NCI-H2029 (cell line): Measurements from ENCODE around the gene ASB2.

Source experiments
- DNase-seq: peaks from one replicate; lab custom pipeline; 2025; lab: John Stamatoyannopoulos, UW

ASB2 gene

DNA sequence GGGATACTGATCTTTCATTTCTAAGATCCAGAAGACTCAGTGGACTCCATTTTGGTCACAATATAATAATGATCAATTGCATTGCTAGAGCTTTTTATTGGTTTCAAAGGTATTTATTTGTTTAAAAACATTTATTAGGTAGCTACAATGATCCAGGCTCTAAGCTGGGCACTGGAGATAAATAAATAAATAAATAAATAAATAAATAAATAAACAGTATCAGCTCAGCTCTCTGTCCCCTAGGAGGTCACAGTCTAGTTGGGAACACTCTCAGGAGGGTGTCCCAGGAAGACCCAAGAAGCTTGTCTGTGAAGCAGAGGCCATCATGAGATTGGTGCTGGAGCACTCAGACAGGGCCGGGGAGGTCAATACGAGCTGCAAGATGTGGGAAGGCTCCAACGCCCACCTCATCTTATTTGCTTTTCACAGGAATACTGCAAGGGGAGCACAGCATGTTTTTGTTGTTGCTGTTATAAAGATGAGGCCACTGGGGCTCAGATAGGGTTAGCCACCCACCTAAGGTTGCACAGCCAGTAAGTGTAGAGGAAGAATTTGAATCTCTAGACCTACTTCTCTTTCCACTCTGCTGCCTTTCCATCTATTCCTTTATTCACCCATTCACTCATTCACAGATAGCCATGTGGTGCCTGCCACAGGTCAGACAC lies 15.5 kb downstream of the ASB2 start:
- DNase-seq = no peak

DNA sequence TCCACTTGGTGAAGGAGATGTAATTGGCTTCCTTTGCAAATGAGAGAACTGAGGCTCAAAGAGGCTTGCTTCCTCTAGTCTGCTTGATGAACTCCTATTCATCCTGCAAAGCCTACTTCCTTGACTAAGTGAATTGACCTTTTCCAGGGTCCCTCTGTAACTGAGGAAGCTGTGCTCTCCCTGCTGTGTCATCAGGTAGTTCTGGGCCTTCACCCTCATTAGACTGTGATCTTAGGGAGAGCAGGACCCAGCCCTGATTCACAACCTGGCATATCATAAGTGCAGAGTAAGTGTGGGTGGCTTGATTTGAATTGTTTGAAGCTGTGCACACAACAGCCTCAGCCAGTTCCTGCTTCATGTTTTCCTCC lies 16.3 kb downstream of the ASB2 start:
- DNase-seq = no peak

DNA sequence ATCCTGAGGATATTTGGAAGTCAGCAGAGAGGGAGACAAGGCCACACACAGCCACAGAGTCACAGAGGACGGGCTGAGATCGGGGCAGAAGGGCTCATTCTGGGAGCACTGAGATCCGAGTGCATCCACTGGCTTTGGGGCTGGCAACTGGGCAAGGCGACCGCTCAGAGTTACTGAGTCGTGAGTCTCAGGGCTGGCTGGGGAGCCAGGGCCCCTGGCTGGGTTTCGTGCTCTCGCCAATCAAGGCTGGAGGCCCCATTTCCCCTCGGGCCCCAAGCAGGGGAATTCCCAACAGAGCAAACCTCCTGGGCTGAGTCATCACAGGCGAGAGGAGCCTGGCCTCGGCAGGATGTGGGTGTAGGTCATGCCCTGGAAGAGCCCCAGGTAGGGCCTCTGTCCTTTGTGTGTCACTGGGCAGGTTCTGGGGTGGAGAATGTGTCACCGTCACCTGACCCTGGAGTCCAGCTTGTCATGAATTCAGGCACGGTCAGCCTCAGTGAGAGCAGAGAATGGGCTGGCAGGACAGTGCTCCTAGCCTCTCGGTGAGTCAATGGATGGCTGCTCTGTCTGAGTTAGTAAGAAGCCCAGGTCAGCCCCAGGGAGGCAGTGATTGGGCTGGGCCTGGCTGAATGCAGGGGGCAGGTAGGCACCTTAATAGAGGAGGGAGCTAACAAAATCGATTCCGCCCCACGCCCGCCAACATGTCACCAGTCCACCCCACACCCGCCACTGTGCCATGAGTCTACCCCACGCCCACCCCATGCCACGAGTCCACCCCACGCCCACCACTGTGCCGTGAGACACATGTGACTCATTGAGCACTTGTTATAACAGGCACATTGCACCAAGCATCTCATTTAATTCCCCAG lies 16.9 kb downstream of the ASB2 start:
- no peak for DNase-seq

DNA sequence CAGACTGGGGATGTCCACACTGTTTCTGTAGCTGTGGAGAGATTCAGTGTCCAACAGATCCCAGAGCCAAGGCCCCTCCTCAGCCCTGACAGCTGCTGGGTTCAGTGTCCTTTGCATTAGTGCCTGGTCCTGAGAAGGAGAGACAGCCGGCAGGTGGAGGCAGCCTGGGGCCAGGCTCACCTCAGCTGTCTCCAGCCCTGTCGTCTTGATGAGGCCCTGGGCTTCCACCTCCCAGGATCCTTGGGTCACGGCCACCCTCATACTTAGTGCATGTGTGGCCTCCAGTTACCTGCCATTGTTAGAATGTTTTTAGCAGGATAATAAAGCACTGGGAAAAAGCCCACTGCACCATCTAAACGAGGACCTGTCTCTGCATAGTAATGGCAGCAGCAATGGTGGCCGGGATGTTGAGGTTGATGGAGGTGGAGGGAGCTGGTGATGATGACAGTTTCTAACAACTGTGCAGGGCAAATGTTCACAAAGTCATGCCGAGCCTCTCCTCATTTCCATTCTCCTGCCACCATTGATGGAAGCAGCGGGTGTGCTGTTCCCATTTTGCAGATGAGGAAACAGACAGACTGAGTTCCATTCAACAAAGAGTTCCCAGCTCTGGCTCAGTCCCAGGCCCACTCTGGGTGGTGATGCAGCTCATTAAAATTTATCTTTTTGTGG lies 17.7 kb downstream of the ASB2 start:
- no peak for DNase-seq

DNA sequence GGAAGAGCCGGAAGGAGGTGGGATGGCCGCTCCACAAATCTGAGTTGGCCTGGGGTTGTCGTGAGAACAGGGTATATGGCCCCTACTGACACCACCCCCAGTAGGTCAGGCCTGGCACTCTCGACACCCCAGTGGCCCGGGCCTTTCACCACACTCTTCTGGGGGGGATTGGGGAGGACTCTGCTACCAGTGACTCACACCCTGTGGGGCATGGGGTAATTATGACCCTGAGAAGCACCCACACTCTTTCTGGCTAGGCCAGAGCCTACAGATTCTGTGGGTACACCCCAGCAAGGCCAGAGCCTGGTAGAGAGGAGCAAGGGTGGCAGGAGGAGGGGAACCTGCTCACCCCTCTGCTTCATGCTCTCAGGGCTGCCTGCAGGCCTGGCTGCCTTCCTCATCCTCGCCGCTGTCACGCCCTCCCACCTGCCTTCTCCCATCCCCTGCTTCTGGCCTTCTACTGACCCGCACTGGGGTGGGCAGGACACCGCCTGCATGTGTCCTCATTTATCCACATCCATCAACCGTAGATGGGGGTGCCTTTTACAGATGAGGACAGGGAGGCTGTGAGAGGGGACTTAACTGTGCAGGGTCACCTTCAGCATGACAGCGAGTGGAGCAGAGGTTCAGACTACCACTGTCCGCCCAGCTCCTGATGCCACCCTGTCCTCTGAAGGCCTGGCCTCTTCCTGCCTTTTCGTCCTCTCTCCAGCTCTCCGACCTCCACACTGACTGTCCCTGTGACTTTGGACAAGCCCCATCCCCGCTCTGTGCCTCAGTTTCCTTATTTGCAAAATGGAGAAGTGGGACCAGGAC lies 18.4 kb downstream of the ASB2 start:
- DNase-seq = no peak

DNA sequence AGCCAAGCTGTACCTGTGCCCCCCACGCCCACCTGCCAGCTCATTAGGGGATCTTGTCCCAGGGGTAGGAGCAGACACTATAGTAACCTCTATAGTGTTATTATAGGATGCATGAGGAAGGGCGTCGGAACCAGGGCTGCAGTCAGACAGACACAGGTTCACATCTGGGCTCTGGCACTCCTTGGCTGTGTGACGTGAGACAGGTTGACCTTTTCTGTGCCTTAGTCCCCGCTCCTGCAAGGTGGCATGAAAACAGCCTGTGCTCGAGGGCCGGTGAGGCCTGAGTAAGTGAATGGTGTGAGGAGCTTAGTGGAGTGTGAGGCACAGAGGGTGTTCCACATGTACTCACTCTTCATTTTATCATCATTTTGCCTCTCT lies 19.0 kb downstream of the ASB2 start:
- no peak for DNase-seq

DNA sequence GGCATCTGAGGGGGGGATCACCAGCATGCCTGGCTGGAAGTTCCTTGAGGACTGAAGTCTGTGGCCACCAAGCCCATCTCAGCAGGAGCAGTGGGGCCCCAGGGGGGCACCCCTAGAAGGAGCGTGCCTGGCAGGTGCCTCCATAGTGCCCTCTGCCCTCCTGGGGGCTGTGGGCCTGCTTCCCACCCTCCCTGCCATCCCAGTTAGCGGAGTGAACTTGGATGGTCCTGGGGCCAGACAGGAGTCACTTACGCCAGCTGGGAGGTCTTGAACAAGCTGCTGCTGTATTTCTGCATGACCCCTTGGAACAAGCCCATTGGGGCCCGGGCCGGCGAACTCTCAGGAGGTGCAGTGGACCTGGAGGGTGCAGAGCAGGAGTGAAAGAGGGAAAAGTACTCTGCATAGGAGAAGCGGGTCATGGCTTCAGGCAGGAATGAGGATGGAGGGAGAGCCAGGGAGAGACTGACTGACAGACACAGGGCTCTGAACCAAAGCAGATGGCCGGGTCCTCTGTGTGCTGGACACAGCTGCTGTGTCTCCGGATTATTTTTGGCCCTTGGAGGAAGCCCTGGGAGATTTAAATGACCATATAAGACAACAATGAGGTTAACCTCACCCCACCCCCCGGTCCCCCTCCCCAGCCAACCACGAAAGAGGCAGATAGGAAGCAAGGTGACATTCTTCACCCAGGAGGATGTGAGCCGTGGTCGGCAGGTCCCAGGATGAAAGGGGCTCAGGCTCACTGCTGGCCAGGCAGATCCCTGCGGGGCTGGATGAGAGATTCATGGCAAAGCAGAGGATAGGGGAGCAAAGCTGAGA lies 19.6 kb downstream of the ASB2 start:
- DNase-seq = no peak

DNA sequence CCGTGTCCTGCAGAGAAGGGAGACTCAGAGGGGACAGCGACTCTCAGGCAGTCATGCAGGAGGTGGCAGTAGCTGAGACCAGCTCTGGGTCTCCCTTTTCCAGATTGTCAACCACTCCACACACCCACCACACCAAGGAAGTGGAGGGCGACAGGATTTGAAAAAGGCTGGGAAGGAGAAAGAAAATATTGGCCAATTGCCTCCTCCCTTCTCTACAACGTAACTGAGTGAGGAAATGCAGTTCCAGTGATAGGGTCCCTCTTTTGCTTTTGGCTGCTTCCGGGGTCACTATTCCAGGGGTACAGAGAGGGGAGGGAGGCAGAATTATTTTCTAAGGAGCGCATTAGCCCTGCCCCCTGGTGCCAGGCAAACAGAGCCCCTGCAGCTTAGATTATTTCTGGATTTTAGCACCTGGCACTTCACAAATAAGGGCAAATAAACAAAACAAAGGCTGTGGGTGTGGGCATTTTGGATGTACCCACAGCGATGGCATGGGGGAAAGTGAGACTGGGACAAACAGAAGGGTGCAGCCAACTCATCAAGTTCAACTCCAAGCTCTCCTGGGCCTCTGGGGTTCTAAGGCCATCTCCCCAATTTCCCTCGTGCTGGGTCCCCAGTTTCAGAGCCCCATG lies 20.4 kb downstream of the ASB2 start:
- no peak for DNase-seq

DNA sequence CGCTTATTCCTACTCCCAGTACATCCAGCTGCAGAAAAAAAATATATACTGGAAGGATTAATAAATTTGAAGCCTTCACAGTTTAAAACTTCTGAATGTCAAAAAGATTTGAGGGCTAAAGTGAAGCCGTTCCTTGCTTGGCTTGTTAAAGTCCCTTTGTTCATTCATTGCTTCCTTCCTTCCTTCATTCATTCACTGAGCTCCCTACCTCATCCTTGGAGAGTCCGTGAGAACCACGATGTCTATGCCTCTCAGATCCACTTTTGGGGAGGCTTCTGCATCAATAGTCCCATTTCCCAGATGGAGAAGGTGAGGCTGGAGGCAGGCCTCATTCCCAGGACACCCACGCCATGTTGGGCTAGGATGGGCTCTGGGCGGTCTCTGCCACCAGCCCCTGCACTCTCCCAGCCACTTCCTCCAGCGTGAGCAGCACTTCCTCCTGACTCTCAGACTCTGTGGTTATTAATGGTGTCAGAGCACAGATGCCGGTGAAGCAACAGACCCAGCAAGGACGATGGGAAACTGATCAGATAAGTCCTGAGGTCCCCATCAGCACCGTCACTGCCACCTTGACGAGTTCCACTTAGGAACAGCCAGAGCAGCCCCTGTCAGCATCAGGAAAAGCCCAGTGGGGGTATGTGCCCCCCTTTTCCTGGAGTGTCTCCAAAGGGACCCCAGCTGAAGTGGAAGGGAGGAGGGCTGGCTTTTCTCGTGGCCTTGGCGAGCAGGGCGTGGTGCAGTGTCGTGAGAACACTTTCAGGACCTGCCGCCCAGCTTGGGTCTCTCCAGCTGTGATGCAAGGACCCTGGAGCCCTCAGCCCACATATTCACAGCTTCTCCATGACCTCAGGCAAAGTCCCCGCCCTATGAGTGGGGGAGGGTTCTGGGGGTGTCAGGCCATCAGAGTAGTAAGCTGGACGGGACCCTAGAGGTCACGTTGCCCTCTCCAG lies 21.2 kb downstream of the ASB2 start:
- DNase-seq = no peak

DNA sequence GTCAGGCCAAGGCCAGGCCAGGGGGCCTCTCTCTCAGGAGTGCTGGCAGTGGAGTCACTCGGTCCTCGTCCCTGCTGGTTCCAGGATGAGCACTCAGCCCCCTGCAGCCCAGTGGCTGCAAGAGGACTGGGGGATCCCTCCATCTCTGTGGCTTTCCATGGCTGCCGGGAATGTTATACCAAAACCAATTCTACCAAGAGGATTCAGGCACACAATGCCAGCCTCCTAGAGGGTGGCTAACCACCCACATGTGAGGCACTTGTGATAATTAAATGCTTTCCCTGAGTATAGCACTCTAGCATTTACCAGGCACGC lies 21.9 kb downstream of the ASB2 start:
- DNase-seq = no peak

DNA sequence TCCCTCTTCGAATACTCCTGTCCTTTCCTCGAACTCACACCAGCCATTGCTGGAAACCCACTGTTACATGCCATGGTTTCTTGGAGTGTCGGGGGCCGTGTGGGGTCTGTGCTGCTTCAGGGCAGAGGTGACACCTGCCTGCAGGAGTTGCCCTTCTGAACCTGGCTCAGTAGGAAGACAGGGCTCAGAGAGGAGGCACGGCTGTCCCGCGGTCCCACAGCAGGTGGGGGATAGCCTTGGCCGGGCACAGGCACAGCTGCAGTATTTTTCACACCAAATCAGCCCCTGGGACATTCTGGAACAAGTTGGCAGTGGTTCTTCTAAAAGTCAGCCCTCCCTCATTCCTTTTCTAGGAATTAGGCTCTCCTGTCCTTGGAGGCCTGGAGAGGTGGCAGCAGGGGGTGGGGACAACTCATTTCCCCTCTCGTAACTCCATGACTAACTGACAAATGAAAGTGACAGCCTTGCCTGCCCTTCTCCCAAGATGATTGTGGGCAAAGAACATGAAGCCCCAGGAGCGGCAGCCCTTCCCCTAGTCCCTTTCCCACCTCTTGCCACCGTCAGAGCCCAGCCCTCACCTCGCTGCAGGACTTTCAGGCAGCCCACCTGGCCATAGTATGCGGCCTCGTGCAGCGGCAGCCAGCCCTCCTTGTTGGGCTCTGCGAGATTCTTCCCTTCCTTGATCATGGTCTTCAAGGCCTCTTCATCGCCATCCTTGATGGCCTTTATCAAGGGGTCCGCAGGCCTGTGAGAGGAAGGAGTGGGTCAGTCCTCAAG lies 22.4 kb downstream of the ASB2 start:
- no peak for DNase-seq

DNA sequence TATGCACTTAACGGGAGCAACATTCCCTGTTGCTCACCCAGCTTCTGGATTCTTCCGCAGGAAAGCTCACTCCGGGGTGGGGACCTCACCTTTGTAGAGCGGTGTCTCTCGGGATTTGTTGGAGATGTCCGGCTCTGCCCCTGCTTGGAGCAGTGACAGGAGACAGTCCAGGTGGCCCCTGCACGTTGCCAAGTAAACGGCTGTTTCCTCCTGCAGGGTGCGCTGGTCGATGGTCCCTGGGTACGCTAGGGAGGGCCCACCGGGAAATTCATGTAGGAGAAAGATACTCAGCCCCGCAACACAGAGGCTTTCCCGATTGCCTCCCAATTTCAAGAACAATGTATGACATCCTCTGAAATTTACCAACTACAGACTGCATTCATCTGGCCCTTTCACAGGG lies 23.1 kb downstream of the ASB2 start:
- no peak for DNase-seq

DNA sequence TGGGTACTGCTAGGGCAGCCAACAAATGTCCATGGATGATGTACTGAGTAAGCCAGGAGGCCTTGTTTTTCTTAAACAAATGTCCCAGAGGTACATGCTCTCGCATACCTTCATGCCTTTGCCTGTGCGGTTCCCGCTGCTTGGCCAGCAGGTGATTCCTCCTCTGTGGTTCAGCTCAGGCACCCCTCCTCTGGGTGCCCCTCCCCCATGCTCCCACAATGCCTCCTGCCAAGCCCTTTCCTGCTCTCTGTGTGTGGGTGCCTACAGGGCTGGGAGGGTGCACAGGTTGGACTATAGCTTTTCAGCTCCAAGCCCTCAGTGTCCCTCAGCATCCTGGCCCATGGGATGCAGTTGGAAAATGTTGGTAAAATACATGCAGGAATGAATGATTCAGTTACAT lies 23.5 kb downstream of the ASB2 start:
- no peak for DNase-seq

DNA sequence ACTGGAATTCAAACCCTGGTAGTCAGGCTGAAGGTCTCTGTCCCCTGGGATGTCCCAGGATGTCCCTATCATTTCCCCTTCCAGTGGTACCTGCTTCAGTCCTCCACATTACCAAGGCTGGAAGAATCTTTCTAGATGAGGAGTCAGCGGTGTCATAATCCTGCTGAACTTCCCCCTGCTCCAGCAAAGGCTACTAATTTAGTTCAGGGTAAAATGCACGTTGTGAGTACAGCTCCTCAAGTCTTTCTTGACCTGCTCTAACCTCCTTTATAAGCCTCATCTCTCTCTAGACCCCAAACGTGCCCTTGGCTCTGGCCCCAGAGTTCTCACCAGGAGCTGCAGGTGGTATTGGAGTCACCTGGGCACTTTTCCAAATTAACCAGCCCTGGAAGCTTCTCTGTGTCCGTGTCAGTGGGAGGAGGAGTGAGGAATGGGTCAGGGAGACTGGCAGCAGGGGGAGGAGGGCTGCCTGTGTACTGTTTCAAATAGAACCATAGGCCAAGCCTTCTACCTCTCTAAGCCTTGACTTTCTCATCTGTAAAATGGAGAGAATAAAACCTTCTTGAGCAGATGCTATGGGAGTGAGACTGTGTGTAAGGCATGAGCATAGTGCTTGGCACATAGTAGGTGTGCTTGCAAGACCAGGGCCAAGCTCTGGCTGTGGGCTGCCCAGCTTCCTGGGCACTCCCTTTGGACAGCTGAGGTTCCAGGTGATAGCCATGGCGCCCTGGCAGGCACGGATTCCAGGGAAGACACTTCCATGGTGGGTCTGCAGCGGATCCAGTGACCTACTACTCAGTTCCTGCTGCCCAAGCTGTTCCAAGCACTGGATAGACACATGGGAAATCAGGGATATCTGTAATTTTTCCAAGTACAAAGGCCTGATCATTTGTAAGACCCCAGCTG lies 24.5 kb downstream of the ASB2 start:
- peak; percentile 15 for DNase-seq

DNA sequence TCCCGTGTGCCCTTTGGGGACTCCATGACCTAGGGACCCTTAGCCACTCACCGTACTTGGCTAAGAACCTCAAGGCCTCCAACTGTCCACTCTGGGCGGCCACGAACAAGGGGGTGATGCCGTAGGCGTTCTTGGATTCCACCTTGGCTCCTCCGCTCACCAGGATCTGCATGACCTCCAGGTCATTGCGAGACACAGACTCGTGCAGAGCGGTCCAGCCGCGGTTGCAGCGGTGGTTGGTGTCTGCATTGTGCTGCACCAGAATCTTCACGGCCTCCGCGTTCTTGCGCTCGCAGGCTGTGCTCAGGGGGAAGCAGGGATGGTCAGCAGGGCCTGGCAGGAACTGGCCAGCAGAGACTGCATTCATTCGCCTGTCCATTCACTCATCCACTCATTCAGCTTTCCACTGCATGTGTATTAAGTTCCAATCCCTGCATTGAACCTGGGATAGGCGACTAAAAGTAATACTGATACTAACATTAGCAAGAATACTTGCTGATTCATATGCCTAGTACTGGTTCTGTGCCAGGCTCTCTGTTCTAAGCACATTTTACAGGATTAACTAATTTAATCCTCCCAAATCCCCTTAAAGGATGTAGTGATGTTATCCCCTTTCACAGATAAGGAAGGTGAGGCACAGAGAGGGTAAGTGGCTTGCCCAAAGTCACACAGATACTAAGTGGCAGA lies 25.3 kb downstream of the ASB2 start:
- no peak for DNase-seq

DNA sequence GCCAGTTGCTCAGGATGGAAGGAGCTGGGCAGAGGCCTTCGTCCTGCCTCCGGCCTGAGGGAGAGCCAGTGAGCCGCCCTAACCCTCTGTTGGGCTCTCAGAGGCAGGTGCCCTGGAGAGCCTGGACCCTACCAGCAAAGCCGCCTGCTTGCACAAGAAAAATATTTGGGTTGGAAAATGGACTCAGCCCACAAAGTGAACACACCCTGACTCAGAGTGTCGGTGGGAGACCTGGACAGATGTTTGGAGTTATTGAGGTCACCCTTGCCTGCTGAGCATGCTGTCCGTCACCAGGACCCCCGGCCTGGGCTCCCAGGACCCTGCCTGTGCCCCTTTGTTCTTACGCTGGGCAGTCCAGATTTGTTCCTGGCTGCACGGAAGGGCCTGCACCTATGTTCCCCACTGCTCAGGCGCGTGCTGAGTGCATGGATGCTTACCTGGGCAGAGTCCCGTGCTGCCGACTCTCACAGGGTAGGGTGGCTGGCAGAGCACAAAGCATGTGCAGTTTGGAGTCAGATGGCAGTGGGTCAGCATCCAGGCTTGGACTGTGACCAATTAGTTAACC lies 26.8 kb downstream of the ASB2 start:
- no peak for DNase-seq

DNA sequence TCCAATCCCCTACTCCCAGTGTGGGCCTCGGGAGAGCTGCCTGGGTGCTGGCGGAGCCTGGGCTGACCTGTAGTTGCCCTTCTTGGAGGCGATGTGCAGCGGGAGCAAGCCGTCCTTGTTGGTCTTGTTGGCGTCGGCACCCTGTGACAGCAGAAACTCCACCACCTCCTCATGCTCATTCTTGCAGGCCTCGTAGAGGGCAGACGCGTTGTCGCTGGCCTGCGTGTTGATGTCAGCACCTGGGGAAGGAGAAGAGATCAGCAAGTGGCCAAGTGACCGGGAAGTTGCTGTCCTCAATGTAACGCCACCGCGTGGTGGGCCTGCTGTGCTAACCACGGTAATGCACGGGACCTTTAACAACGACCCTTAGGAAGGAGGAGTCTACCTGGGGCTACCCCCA lies 29.1 kb downstream of the ASB2 start:
- DNase-seq = no peak
